HG03108 (cell line): ENCODE results near the gene SEM1.
"Not testable (repeated sequence)": the region's sequence is repeated elsewhere in the genome, so short reads cannot be mapped to it uniquely, and the experiment has no call there.

Experiments used
- ATAC-seq: cut with Tn5 transposase; IDR thresholded peaks from one replicate; pipeline ENCODE4 v1.9.1; 2021; ENCODE audit warnings: moderate library complexity; ENCODE audit not compliant: unreplicated experiment

The SEM1 gene

GRCh38 chr7:96709381-96710228 is at the start of gene SEM1:
TSS of gene SEM1 (minus strand) at chr7:96709846. CDS start at chr7:96709763, 83 bp downstream.
- peak; percentile 97 for ATAC-seq

GRCh38 chr7:96757880-96758279 is 48.2 kb upstream of the SEM1 start:
- ATAC-seq = not testable (repeated sequence)

GRCh38 chr7:96747418-96747940 is 37.8 kb upstream of the SEM1 start:
- ATAC-seq = no peak

GRCh38 chr7:96740130-96740529 is 30.5 kb upstream of the SEM1 start:
- ATAC-seq = no peak

- no peak for ATAC-seq
Measured at GRCh38 chr7:96739609-96740008, 30.0 kb upstream of the SEM1 start.

GRCh38 chr7:96739167-96739566 is 29.5 kb upstream of the SEM1 start:
- ATAC-seq = no peak

- ATAC-seq = no peak
Measured at GRCh38 chr7:96738705-96739104, 29.1 kb upstream of the SEM1 start.

- ATAC-seq = no peak
Measured at GRCh38 chr7:96737545-96738050, 28.0 kb upstream of the SEM1 start.

GRCh38 chr7:96734343-96734742 is 24.7 kb upstream of the SEM1 start:
- no peak for ATAC-seq

- no peak for ATAC-seq
Measured at GRCh38 chr7:96729820-96730219, 20.2 kb upstream of the SEM1 start.

- ATAC-seq = no peak
Measured at GRCh38 chr7:96728139-96728538, 18.5 kb upstream of the SEM1 start.

- ATAC-seq = no peak
Measured at GRCh38 chr7:96727534-96728088, 18.0 kb upstream of the SEM1 start.

GRCh38 chr7:96723622-96724021 is 14.0 kb upstream of the SEM1 start:
- no peak for ATAC-seq

GRCh38 chr7:96722928-96723327 is 13.3 kb upstream of the SEM1 start:
- ATAC-seq = not testable (repeated sequence)

GRCh38 chr7:96720843-96721242 is 11.2 kb upstream of the SEM1 start:
- no peak for ATAC-seq

- ATAC-seq = no peak
Measured at GRCh38 chr7:96719164-96719563, 9.5 kb upstream of the SEM1 start.

GRCh38 chr7:96718107-96719003 is 8.7 kb upstream of the SEM1 start:
- ATAC-seq = no peak

- ATAC-seq = no peak
Measured at GRCh38 chr7:96713037-96713436, 3.4 kb upstream of the SEM1 start.

- ATAC-seq = no peak
Measured at GRCh38 chr7:96710544-96710943, 898 bp upstream of the SEM1 start.

- no peak for ATAC-seq
Measured at GRCh38 chr7:96708872-96709271, 774 bp downstream of the SEM1 start.
